Lower leg skin (tissue), 3 donors: Measurements from ENCODE around the gene CDH18.

ENCODE experiments used
- POLR2A ChIP-seq, 2 donors: fragments of 450-650 bp; IDR thresholded peaks; one replicate each; pipeline ENCODE4 v1.6.1; 2016 to 2017; ENCODE audit warnings: antibody characterized with exemption in 2 of 2, mild to moderate bottlenecking in 1 of 2, moderate library complexity in 1 of 2
- TF ChIP-seq, protein P1 (sequence below), 3 donors: fragments of 450-650 bp; IDR thresholded peaks; one replicate each; pipeline ENCODE4 v1.5.1; 2016; ENCODE audit warnings: antibody characterized with exemption in 3 of 3, mild to moderate bottlenecking in 3 of 3, moderate library complexity in 2 of 3

DNA sequence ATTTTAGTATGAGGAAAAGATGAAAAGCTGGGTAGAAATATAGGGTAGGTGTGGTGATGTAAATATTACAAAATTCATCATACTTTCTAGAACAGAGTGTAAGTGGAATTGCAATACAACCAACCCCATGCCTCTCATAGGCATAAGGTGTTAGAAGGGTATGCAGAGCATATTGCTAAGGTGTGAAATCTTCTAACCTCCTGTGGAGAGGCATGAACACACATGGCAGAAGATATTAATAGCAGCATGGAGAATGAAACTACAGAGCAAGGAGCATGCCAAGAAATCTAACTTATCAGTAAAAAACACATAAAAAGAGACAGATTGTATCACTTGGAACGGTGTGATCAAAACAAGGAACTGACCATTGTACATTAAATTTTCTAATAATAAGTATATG lies 441.5 kb downstream of the CDH18 start:
- TF ChIP-seq, protein P1, sequence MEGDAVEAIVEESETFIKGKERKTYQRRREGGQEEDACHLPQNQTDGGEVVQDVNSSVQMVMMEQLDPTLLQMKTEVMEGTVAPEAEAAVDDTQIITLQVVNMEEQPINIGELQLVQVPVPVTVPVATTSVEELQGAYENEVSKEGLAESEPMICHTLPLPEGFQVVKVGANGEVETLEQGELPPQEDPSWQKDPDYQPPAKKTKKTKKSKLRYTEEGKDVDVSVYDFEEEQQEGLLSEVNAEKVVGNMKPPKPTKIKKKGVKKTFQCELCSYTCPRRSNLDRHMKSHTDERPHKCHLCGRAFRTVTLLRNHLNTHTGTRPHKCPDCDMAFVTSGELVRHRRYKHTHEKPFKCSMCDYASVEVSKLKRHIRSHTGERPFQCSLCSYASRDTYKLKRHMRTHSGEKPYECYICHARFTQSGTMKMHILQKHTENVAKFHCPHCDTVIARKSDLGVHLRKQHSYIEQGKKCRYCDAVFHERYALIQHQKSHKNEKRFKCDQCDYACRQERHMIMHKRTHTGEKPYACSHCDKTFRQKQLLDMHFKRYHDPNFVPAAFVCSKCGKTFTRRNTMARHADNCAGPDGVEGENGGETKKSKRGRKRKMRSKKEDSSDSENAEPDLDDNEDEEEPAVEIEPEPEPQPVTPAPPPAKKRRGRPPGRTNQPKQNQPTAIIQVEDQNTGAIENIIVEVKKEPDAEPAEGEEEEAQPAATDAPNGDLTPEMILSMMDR (IDR thresholded peaks at IDR 0.05) = no peak
- no peak for TF ChIP-seq POLR2A (IDR thresholded peaks at IDR 0.05)
